Loucy (cell line): ENCODE data around the gene TNNT2.

Source experiments
- H2AFZ ChIP-seq: fragments of 200-600 bp; sonication (generic); 2 replicates; pipeline ENCODE4 v1.6.0; 2016; ENCODE audit warnings: antibody characterized with exemption, mild to moderate bottlenecking, low read length, moderate library complexity
- H3F3A ChIP-seq: fragments of 200-600 bp; 2 replicates; pipeline ENCODE4 v1.6.0; 2016; ENCODE audit warnings: antibody characterized with exemption, low read depth, mild to moderate bottlenecking
- H3K27me3 ChIP-seq: fragments of 200-600 bp; sonication (generic); 2 replicates; pipeline ENCODE4 v1.6.1; 2014; ENCODE audit warnings: low read length, mild to moderate bottlenecking; ENCODE audit not compliant: insufficient read depth, poor library complexity, severe bottlenecking
- H3K36me3 ChIP-seq: fragments of 200-600 bp; sonication (generic); 2 replicates; pipeline ENCODE4 v1.6.1; 2016; ENCODE audit warnings: low read length; ENCODE audit not compliant: insufficient read depth
- H3K4me1 ChIP-seq: fragments of 200-600 bp; sonication (generic); 2 replicates; pipeline ENCODE4 v1.5.1; 2014; ENCODE audit warnings: low read length, mild to moderate bottlenecking; ENCODE audit not compliant: insufficient read depth, poor library complexity, severe bottlenecking
- H3K4me2 ChIP-seq: fragments of 200-600 bp; sonication (generic); 2 replicates; pipeline ENCODE4 v1.6.0; 2014; ENCODE audit warnings: antibody characterized with exemption, low read length, low read depth, mild to moderate bottlenecking; ENCODE audit not compliant: poor library complexity, severe bottlenecking
- H3K4me3 ChIP-seq: fragments of 200-600 bp; sonication (generic); 2 replicates; pipeline ENCODE4 v1.5.1; 2014; ENCODE audit warnings: low read length, mild to moderate bottlenecking, mixed read lengths; ENCODE audit not compliant: poor library complexity, severe bottlenecking
- H3K79me2 ChIP-seq: fragments of 200-600 bp; sonication (generic); 2 replicates; pipeline ENCODE4 v1.6.1; 2014; ENCODE audit warnings: low read length; ENCODE audit not compliant: insufficient read depth
- H3K9ac ChIP-seq: fragments of 200-600 bp; sonication (generic); 2 replicates; pipeline ENCODE4 v1.6.0; 2014; ENCODE audit warnings: mild to moderate bottlenecking, low read depth, low read length, moderate library complexity; ENCODE audit not compliant: poor library complexity, severe bottlenecking
- H3K9me2 ChIP-seq: fragments of 200-600 bp; sonication (generic); replicated peaks from 2 replicates; pipeline ENCODE4 v1.6.1; 2016; ENCODE audit warnings: low read depth, low read length, mixed read lengths
- H3K9me3 ChIP-seq: fragments of 200-600 bp; sonication (generic); 2 replicates; pipeline ENCODE4 v1.6.1; 2014; ENCODE audit warnings: mild to moderate bottlenecking, antibody characterized with exemption, low read length, low read depth; ENCODE audit not compliant: insufficient read depth
- H4K20me1 ChIP-seq: fragments of 200-600 bp; sonication (generic); 2 replicates; pipeline ENCODE4 v1.6.0; 2014; ENCODE audit warnings: antibody characterized with exemption, low read length, mild to moderate bottlenecking; ENCODE audit not compliant: insufficient read depth, poor library complexity, severe bottlenecking
- CTCF ChIP-seq: fragments of 200-600 bp; sonication (generic); conservative IDR thresholded peaks from 2 replicates; pipeline ENCODE4 v1.5.1; 2014; ENCODE audit warnings: mild to moderate bottlenecking, antibody characterized with exemption, low read length
- EZH2phosphoT487 ChIP-seq: fragments of 200-600 bp; IDR thresholded peaks from 2 replicates; pipeline ENCODE4 v1.6.1; 2018; ENCODE audit warnings: antibody characterized with exemption, mild to moderate bottlenecking, moderate library complexity, borderline replicate concordance

Gene TNNT2

GRCh38 chr1:201423655-201424054 is 46.2 kb upstream of the TNNT2 start:
- H4K20me1 ChIP-seq: no peaks in the 10 kb centered on the region
- no peaks in the 10 kb centered on the region for H3K79me2 ChIP-seq
- H3K36me3 ChIP-seq: no peaks in the 10 kb centered on the region
- H3K27me3 ChIP-seq: no peaks in the 10 kb centered on the region
- no peaks in the 10 kb centered on the region for H3F3A ChIP-seq
- no peak overlapping the region for H3K4me2 ChIP-seq
- no peaks in the 10 kb centered on the region for H3K9me3 ChIP-seq
- H3K4me1 ChIP-seq: no peaks in the 10 kb centered on the region
- H3K9ac ChIP-seq: no peak overlapping the region
- no peaks in the 10 kb centered on the region for H3K9me2 ChIP-seq
- H2AFZ ChIP-seq: no peak overlapping the region
- TF ChIP-seq EZH2phosphoT487 (no peak), CTCF (no peak)
- H3K4me3 ChIP-seq: no peak overlapping the region

- H3K4me1 ChIP-seq: no peaks in the 10 kb centered on the region
- H3K9me2 ChIP-seq: no peaks in the 10 kb centered on the region
- no peaks in the 10 kb centered on the region for H3K79me2 ChIP-seq
- TF ChIP-seq CTCF: no peak
- TF ChIP-seq EZH2phosphoT487: no peak
- H3K36me3 ChIP-seq: no peaks in the 10 kb centered on the region
- H3K4me2 ChIP-seq: no peak overlapping the region
- H3F3A ChIP-seq: no peaks in the 10 kb centered on the region
- H4K20me1 ChIP-seq: no peaks in the 10 kb centered on the region
- H2AFZ ChIP-seq: no peak overlapping the region
- H3K9me3 ChIP-seq: no peaks in the 10 kb centered on the region
- H3K4me3 ChIP-seq: no peak overlapping the region
- no peak overlapping the region for H3K9ac ChIP-seq
- no peaks in the 10 kb centered on the region for H3K27me3 ChIP-seq
These were observed 45.1 kb upstream of the TNNT2 start for GRCh38 chr1:201422436-201423030.

DNA sequence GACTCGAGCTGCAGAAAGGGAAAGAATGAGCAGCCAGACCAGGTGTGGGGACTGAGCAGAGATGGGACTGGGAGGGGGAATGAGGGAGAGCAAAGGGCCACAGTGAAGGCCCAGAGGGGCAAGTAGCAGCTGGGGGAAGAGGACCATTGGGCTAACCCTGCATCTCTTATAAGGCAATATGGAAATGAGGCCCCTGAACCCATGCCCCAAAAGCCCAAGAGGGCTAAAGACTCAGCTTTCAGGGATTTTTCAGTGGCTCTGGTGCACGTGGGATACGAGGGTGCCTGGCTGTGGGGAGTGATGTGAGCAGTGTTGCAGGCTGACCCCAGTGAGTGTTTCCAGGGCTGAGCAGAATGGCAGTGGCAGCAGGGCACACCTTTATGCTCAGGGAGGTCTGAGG is 44.5 kb upstream of the TNNT2 start:
- Histone ChIP-seq H3K9me2 (no peaks in the 10 kb centered on the region), H3F3A (no peaks in the 10 kb centered on the region), H3K4me2 (no peak overlapping the region), H3K36me3 (no peaks in the 10 kb centered on the region), H3K9ac (no peak overlapping the region), H4K20me1 (no peaks in the 10 kb centered on the region), H3K4me1 (no peaks in the 10 kb centered on the region), H3K27me3 (no peaks in the 10 kb centered on the region), H3K9me3 (no peaks in the 10 kb centered on the region), H3K4me3 (no peak overlapping the region), H2AFZ (no peak overlapping the region), H3K79me2 (no peaks in the 10 kb centered on the region)
- TF ChIP-seq CTCF (no peak), EZH2phosphoT487 (no peak)
